Activated B cell treated with CpG ODN at 0.5 μM for 24 hours (primary cell): ENCODE data around the gene HIVEP3. TPM values are rescaled to one million over a fixed set of nuclear protein-coding genes. Genes with fewer than 3 reads are reported as not detected.

ENCODE experiments used
- ATAC-seq: fragments of 200-7000 bp; cut with Tn5 transposase; one replicate; pipeline ENCODE4 v1.10.0; 2021; ENCODE audit warnings: low read depth, mild to moderate bottlenecking, moderate library complexity
- CTCF ChIA-PET: fragments of 350-600 bp; sonication (Branson Sonifier 250); formaldehyde crosslinking; loops from one replicate; lab custom pipeline; 2021; ENCODE audit warnings: antibody characterized with exemption; lab: Charles Lee
- POLR2A ChIA-PET: fragments of 350-600 bp; sonication (Branson Sonifier 250); formaldehyde crosslinking; loops from one replicate; lab custom pipeline; 2021; ENCODE audit warnings: antibody characterized with exemption; lab: Charles Lee
- DNase-seq: peaks from one replicate; pipeline ENCODE4 v3.0.0; 2022
- H3K27ac Mint-ChIP-seq: one replicate; pipeline ENCODE4 v1.8.0; 2020; ENCODE audit warnings: mixed read lengths
- H3K27me3 Mint-ChIP-seq: one replicate; pipeline ENCODE4 v1.8.0; 2021; ENCODE audit warnings: mixed read lengths
- H3K36me3 Mint-ChIP-seq: one replicate; pipeline ENCODE4 v1.8.0; 2021; ENCODE audit warnings: low read depth, mixed read lengths
- H3K4me1 Mint-ChIP-seq: one replicate; pipeline ENCODE4 v1.8.0; 2021; ENCODE audit warnings: mixed read lengths
- H3K4me3 Mint-ChIP-seq: one replicate; pipeline ENCODE4 v1.8.0; 2020; ENCODE audit warnings: mild to moderate bottlenecking, mixed read lengths
- H3K9me3 Mint-ChIP-seq: one replicate; pipeline ENCODE4 v1.8.0; 2020; ENCODE audit warnings: mixed read lengths
- intact Hi-C: fragments of 100-400 bp; cut with micrococcal nuclease; formaldehyde crosslinking; loops from one replicate; pipeline ENCODE4 v1.15.1; 2024
- total RNA-seq: library from RNA; stranded (reverse); gene quantifications from 2 replicates; pipeline ENCODE4 v1.2.3, GENCODE V29; 2022
- TF ChIP-seq, protein P1 (sequence below): fragments of 200-600 bp; IDR thresholded peaks from one replicate; pipeline ENCODE4 v1.8.0; 2022; ENCODE audit warnings: antibody characterized with exemption, mild to moderate bottlenecking

Gene HIVEP3
- total RNA-seq, 1 donor from 2014 or later: 14.4 TPM

DNA sequence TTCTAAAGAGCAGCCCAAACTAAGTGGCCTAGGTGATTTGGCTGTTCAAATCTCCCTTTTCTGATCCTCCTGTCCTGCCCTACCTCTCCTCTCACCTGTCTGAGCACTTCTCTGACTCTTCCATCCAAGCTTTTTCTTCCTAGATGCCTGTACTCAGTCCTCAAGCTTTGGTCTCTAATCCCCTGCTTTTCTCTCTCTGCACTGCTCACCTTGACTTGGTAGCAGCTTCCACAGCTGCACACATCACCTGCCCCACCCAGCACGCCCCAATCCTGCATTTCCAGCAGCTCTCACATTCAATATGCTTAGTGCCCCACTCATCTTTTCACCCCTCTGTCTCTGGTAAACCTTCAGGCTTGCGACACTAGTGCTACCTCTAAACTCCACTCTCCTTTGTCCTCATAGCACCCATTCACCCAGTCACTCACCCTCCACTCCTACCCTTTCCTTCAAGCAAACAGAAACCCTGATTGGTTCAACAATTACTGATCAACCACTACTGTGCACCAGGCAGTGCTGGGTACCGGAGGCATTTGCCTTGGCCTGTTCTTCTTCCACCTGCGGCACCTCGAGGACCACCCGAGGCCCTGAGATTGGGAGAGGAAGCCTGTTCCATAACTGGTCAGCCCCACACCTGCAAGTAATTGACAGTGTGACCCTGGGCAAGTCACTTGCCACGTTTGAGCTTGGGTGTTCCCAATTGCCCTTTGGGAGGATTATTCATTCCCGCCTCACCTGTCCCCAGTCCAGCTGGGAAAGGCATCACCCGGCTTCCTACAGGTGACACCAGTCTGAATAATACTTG is 298.2 kb downstream of the HIVEP3 start:
- Mint-ChIP-seq H3K27me3 (no peaks in the 10 kb centered on the region), H3K9me3 (no peaks in the 10 kb centered on the region), H3K4me3 (no peak overlapping the region), H3K4me1 (peaks cover 45% of the 10 kb centered on the region), H3K27ac (no peak overlapping the region), H3K36me3 (peaks cover 13% of the 10 kb centered on the region)
- POLR2A ChIA-PET: no interaction called here
- DNase-seq (no peak), ATAC-seq (no peak)
- TF ChIP-seq, protein P1, sequence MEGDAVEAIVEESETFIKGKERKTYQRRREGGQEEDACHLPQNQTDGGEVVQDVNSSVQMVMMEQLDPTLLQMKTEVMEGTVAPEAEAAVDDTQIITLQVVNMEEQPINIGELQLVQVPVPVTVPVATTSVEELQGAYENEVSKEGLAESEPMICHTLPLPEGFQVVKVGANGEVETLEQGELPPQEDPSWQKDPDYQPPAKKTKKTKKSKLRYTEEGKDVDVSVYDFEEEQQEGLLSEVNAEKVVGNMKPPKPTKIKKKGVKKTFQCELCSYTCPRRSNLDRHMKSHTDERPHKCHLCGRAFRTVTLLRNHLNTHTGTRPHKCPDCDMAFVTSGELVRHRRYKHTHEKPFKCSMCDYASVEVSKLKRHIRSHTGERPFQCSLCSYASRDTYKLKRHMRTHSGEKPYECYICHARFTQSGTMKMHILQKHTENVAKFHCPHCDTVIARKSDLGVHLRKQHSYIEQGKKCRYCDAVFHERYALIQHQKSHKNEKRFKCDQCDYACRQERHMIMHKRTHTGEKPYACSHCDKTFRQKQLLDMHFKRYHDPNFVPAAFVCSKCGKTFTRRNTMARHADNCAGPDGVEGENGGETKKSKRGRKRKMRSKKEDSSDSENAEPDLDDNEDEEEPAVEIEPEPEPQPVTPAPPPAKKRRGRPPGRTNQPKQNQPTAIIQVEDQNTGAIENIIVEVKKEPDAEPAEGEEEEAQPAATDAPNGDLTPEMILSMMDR: no peak
- CTCF ChIA-PET: no interaction called here
- intact Hi-C loops: loop anchor here (5.0 kb wide), 1 partner anchor 42 kb away; no protein-coding TSS in a partner anchor

DNA sequence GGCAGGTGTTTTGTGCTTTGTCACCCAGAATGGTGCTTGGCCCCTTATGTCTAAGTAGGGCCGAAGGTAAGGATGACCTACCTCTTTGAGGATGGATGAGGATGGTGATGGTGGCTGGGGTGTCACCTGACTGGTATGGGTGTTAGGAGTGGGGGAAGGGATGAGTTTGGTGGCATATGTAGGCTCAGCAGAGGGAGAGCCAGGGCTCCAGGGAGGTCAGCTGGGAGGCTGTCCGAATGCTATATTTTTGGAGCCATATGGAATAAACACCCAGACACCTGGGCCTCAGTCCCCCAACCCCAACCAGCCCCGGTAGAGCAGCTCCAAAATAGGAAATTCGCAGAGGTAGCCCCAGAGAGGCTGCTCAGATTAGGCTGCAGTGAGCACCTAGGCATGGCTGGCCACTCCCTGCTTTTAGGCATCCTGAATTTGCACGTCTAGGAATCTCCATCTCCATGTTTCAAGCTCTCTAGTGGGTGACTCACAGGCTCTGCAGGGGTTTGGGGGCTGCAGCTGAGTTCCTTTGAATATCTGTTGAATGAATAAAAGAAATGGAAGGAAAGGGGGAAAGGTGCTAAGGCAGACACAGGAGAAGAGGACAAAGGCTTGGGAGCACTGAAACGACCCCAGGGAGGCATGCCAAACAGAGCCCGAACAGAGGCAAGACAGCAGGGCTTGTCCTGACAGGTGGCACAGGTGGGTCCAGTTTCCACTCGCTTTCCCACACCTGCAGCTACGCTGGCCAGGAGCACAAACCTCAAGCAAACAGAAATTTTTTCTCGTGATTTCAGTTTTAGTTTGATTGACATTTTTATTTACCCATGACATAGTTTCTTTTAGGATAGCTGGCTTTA is 299.0 kb downstream of the HIVEP3 start:
- Mint-ChIP-seq H3K27ac (no peak overlapping the region), H3K4me3 (no peak overlapping the region), H3K36me3 (peaks cover 13% of the 10 kb centered on the region), H3K4me1 (peaks cover 46% of the 10 kb centered on the region), H3K9me3 (no peaks in the 10 kb centered on the region), H3K27me3 (no peaks in the 10 kb centered on the region)
- DNase-seq: no peak
- TF ChIP-seq, protein P1: no peak
- ChIA-PET CTCF (no interaction called here), POLR2A (no interaction called here)
- ATAC-seq: no peak
- intact Hi-C loops: loop anchor here (5.0 kb wide), 1 partner anchor 43 kb away; no protein-coding TSS in a partner anchor

DNA sequence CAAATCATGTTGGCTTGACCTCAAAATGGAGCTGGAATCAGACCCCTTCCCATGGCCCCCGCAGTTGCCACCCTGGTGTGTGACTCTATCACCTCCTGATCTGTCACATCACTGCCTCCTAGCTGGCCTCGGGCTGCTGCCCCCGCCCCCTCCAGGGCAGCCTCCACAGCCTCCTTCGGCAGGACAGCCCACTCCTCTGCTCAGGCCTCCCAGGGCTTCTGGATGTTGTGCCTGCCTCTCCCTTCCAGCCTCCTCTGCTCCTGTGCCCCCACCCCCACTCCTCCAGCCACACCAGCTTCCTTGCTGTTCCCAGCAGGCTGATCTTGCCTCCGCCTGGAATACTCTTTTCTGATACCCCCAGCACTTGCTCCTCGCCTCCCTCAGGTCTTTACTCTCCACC is 299.9 kb downstream of the HIVEP3 start:
- intact Hi-C loops: no loop called here
- no peak overlapping the region for H3K27ac Mint-ChIP-seq
- H3K4me3 Mint-ChIP-seq: no peak overlapping the region
- POLR2A ChIA-PET: no interaction called here
- CTCF ChIA-PET: no interaction called here
- DNase-seq: no peak
- H3K9me3 Mint-ChIP-seq: no peaks in the 10 kb centered on the region
- peaks cover 41% of the 10 kb centered on the region for H3K4me1 Mint-ChIP-seq
- no peaks in the 10 kb centered on the region for H3K27me3 Mint-ChIP-seq
- TF ChIP-seq, protein P1: no peak
- no peak for ATAC-seq
- H3K36me3 Mint-ChIP-seq: peaks cover 17% of the 10 kb centered on the region

DNA sequence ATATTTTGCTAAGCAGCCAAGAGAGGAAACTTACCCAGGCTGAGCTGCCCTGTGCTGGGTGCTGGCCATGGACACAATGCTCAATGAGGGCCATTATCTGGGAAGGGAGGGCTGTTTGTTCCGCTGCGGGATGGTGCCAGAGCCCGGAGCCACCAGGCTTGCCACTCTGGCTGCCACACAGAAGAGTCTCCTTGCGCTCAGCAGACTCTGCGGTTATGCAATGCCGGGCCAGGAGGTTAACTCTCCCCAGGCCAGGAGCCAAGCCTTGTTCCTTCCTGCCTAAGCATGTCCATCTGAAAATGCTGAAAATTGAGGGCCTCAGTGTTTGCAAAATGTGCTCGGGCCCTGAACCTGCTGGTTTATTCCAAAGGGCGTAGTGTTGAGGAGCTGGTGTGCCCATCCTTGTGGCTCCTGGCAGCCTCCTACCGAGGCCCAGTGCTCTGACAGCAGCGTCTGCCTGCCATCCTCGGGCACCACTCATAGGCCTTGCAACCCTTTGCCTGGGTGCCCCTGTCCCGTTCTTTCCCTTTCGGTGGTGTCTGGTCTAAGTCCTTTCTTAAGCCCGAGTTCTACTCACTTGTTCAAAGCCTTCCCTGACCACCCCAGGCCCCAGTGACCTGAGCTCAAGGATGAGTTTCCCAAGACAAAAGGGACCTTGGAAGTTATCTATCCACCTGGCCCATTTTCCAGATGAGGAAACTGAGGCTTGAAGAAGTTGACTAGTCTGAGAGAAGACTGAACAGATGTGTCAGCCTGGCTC is 300.5 kb downstream of the HIVEP3 start:
- H3K4me1 Mint-ChIP-seq: peaks cover 35% of the 10 kb centered on the region
- ChIA-PET POLR2A (no interaction called here), CTCF (no interaction called here)
- H3K4me3 Mint-ChIP-seq: no peak overlapping the region
- no peaks in the 10 kb centered on the region for H3K9me3 Mint-ChIP-seq
- TF ChIP-seq, protein P1: no peak
- no peak overlapping the region for H3K27ac Mint-ChIP-seq
- ATAC-seq: no peak
- no peaks in the 10 kb centered on the region for H3K27me3 Mint-ChIP-seq
- intact Hi-C loops: no loop called here
- DNase-seq: no peak
- H3K36me3 Mint-ChIP-seq: peaks cover 18% of the 10 kb centered on the region
